22Rv1 (cell line): ENCODE data around the gene ACSS3.

Experiments used
- CTCF ChIP-seq: fragments of 450-650 bp; IDR thresholded peaks from 2 replicates; pipeline ENCODE4 v1.5.1; 2017; ENCODE audit warnings: mild to moderate bottlenecking
- ZFX ChIP-seq: fragments of 450-650 bp; IDR thresholded peaks from 2 replicates; pipeline ENCODE4 v1.6.1; 2017; ENCODE audit warnings: antibody characterized with exemption, borderline replicate concordance

GRCh38 chr12:81288651-81289050, 210.8 kb downstream of the ACSS3 start:
- TF ChIP-seq CTCF (no peak), ZFX (no peak)
